ENCODE data around the gene LRRK2.

- TF ChIP-seq EP300 (IDR thresholded peaks at IDR 0.05): no peak
- TF ChIP-seq CTCF (IDR thresholded peaks at IDR 0.05): no peak
- TF ChIP-seq POLR2A (IDR thresholded peaks at IDR 0.05): no peak
Measured at GRCh38 chr12:40248034-40248433, 23.2 kb downstream of the LRRK2 start.
